HUES64 (cell line): Measurements from ENCODE around the gene TPSG1.

ENCODE experiments used
- H3K27ac ChIP-seq: 2 replicates; pipeline ENCODE4 v1.7.0; 2013; ENCODE audit warnings: low read depth, low read length, inconsistent platforms
- H3K27me3 ChIP-seq: 2 replicates; pipeline ENCODE4 v1.6.1; 2013; ENCODE audit warnings: mild to moderate bottlenecking, low read length; ENCODE audit not compliant: insufficient read depth
- H3K36me3 ChIP-seq: 2 replicates; pipeline ENCODE4 v1.6.1; 2013; ENCODE audit warnings: mild to moderate bottlenecking, low read length; ENCODE audit not compliant: insufficient read depth
- H3K4me1 ChIP-seq: 2 replicates; pipeline ENCODE4 v1.6.1; 2013; ENCODE audit warnings: mild to moderate bottlenecking, low read length, moderate library complexity; ENCODE audit not compliant: insufficient read depth
- H3K4me3 ChIP-seq: 2 replicates; pipeline ENCODE4 v1.5.1; 2013; ENCODE audit warnings: mild to moderate bottlenecking, low read length, moderate library complexity
- H3K9ac ChIP-seq: 2 replicates; pipeline ENCODE4 v1.6.1; 2013; ENCODE audit warnings: mild to moderate bottlenecking, low read depth, low read length
- H3K9me3 ChIP-seq: 2 replicates; pipeline ENCODE4 v1.6.1; 2013; ENCODE audit warnings: low read depth, low read length; ENCODE audit not compliant: insufficient read depth
- WGBS: fragments of 150-250, 120-280 bp; methylation state at CpG from one replicate; pipeline ENCODE4 v1.1.7; 2013; ENCODE audit warnings: missing lambda C conversion rate; 5-methylcytosine and 5-hydroxymethylcytosine counted together

The TPSG1 gene

GRCh38 chr16:1178295-1178910, 46.7 kb downstream of the TPSG1 start:
- WGBS = 91% methylated on average over 20 of the region's 21 CpGs
- no peaks in the 10 kb centered on the region for H3K36me3 ChIP-seq
- H3K4me3 ChIP-seq = no peak overlapping the region
- no peaks in the 10 kb centered on the region for H3K27me3 ChIP-seq
- no peaks in the 10 kb centered on the region for H3K4me1 ChIP-seq
- no peak overlapping the region for H3K27ac ChIP-seq
- H3K9ac ChIP-seq = no peak overlapping the region
- H3K9me3 ChIP-seq = no peaks in the 10 kb centered on the region

- no peak overlapping the region for H3K4me3 ChIP-seq
- no peaks in the 10 kb centered on the region for H3K4me1 ChIP-seq
- no peak overlapping the region for H3K9ac ChIP-seq
- WGBS = 90% methylated on average over 10 of the region's 13 CpGs
- H3K9me3 ChIP-seq = no peaks in the 10 kb centered on the region
- no peaks in the 10 kb centered on the region for H3K27me3 ChIP-seq
- no peak overlapping the region for H3K27ac ChIP-seq
- H3K36me3 ChIP-seq = no peaks in the 10 kb centered on the region
Observed at GRCh38 chr16:1177750-1178149, 47.3 kb downstream of the TPSG1 start.

- Histone ChIP-seq H3K9me3 (no peaks in the 10 kb centered on the region), H3K36me3 (no peaks in the 10 kb centered on the region), H3K27me3 (no peaks in the 10 kb centered on the region), H3K9ac (no peak overlapping the region), H3K4me3 (no peak overlapping the region), H3K27ac (no peak overlapping the region), H3K4me1 (no peaks in the 10 kb centered on the region)
- 92% methylated on average over 19 of the region's 19 CpGs for WGBS
Observed at GRCh38 chr16:1177053-1177452, 48.0 kb downstream of the TPSG1 start.

GRCh38 chr16:1176280-1176897, 48.7 kb downstream of the TPSG1 start:
- H3K9me3 ChIP-seq = no peaks in the 10 kb centered on the region
- WGBS = 92% methylated on average over 24 of the region's 24 CpGs
- no peaks in the 10 kb centered on the region for H3K4me1 ChIP-seq
- H3K27ac ChIP-seq = no peak overlapping the region
- no peaks in the 10 kb centered on the region for H3K27me3 ChIP-seq
- H3K4me3 ChIP-seq = no peak overlapping the region
- H3K9ac ChIP-seq = no peak overlapping the region
- H3K36me3 ChIP-seq = no peaks in the 10 kb centered on the region

GRCh38 chr16:1175566-1176279, 49.3 kb downstream of the TPSG1 start:
- Histone ChIP-seq H3K27ac (no peak overlapping the region), H3K4me3 (no peak overlapping the region), H3K36me3 (no peaks in the 10 kb centered on the region), H3K27me3 (no peaks in the 10 kb centered on the region), H3K4me1 (no peaks in the 10 kb centered on the region), H3K9me3 (no peaks in the 10 kb centered on the region), H3K9ac (no peak overlapping the region)
- 94% methylated on average over 29 of the region's 29 CpGs for WGBS

- WGBS = 96% methylated on average over 33 of the region's 38 CpGs
- H3K27ac ChIP-seq = no peak overlapping the region
- H3K4me1 ChIP-seq = no peaks in the 10 kb centered on the region
- no peaks in the 10 kb centered on the region for H3K27me3 ChIP-seq
- H3K9ac ChIP-seq = no peak overlapping the region
- no peak overlapping the region for H3K4me3 ChIP-seq
- no peaks in the 10 kb centered on the region for H3K36me3 ChIP-seq
- no peaks in the 10 kb centered on the region for H3K9me3 ChIP-seq
Observed at GRCh38 chr16:1174477-1175357, 50.4 kb downstream of the TPSG1 start.

GRCh38 chr16:1173788-1174451, 51.1 kb downstream of the TPSG1 start:
- no peaks in the 10 kb centered on the region for H3K36me3 ChIP-seq
- H3K27ac ChIP-seq = no peak overlapping the region
- no peak overlapping the region for H3K4me3 ChIP-seq
- 94% methylated on average over 14 of the region's 14 CpGs for WGBS
- no peaks in the 10 kb centered on the region for H3K27me3 ChIP-seq
- H3K4me1 ChIP-seq = no peaks in the 10 kb centered on the region
- no peak overlapping the region for H3K9ac ChIP-seq
- no peaks in the 10 kb centered on the region for H3K9me3 ChIP-seq

- H3K27ac ChIP-seq = no peak overlapping the region
- H3K9ac ChIP-seq = no peak overlapping the region
- WGBS = 92% methylated on average over 13 of the region's 13 CpGs
- H3K36me3 ChIP-seq = no peaks in the 10 kb centered on the region
- no peaks in the 10 kb centered on the region for H3K9me3 ChIP-seq
- no peaks in the 10 kb centered on the region for H3K27me3 ChIP-seq
- H3K4me3 ChIP-seq = no peak overlapping the region
- H3K4me1 ChIP-seq = no peaks in the 10 kb centered on the region
Observed at GRCh38 chr16:1172651-1173050, 52.4 kb downstream of the TPSG1 start.

- Histone ChIP-seq H3K4me3 (no peak overlapping the region), H3K9ac (no peak overlapping the region), H3K4me1 (no peaks in the 10 kb centered on the region), H3K36me3 (no peaks in the 10 kb centered on the region), H3K9me3 (no peaks in the 10 kb centered on the region), H3K27me3 (no peaks in the 10 kb centered on the region), H3K27ac (no peak overlapping the region)
- 95% methylated on average over 36 of the region's 36 CpGs for WGBS
Observed at GRCh38 chr16:1171854-1172428, 53.1 kb downstream of the TPSG1 start.
